Endothelial cell of umbilical vein (primary cell): Measurements from ENCODE around the gene DCTN4. TPM values are rescaled to one million over a fixed set of nuclear protein-coding genes. Genes with fewer than 3 reads are reported as not detected.

Experiments
- BruUV-seq: library from RNA; stranded (reverse); fragments of 400-500 nt; replicated peaks from 2 replicates; lab custom pipeline; 2021; lab: Mats Ljungman, UMichigan
- CTCF ChIA-PET: fragments of 300-600, 350-600 bp; sonication (Branson Sonifier 250); formaldehyde crosslinking; loops from one replicate; lab custom pipeline; 2021; ENCODE audit warnings: antibody characterized with exemption, inconsistent platforms; lab: Charles Lee
- POLR2A ChIA-PET: fragments of 300-600, 350-600 bp; sonication (Branson Sonifier 250); formaldehyde crosslinking; loops from one replicate; lab custom pipeline; 2021; ENCODE audit warnings: antibody characterized with exemption, inconsistent platforms; lab: Charles Lee
- DNase-seq: peaks from one replicate; pipeline ENCODE4 v3.0.0-alpha.2; 2011; ENCODE audit warnings: low read depth, low spot score
- FAIRE-seq: peaks from 2 replicates; lab custom pipeline; 2011; peaks lifted over from hg19 to GRCh38; lab: Jason Lieb, UNC
- H2AFZ ChIP-seq: 2 replicates; pipeline ENCODE4 v1.6.0; 2012; ENCODE audit warnings: low read depth, low read length, control low read depth, inconsistent platforms
- H3K27ac ChIP-seq: 2 replicates; pipeline ENCODE4 v1.5.1; 2011; ENCODE audit warnings: low read depth, mild to moderate bottlenecking, control low read depth, low read length, moderate library complexity; ENCODE audit not compliant: insufficient read depth
- H3K27me3 ChIP-seq, 2 experiments: 2 replicates each; pipeline versions ENCODE4 v1.6.0 to v1.6.1; 2011; ENCODE audit warnings: low read length in 2 of 2, mixed read lengths in 1 of 2; ENCODE audit not compliant: control insufficient read depth in 2 of 2, insufficient read depth in 2 of 2
- H3K36me3 ChIP-seq, 2 experiments: 2 replicates in 1 of 2; 3 replicates in 1 of 2; pipeline ENCODE4 v1.5.1; 2011; ENCODE audit warnings: low read length in 2 of 2, mild to moderate bottlenecking in 1 of 2, moderate library complexity in 1 of 2; ENCODE audit not compliant: control insufficient read depth in 2 of 2, insufficient read depth in 2 of 2; ENCODE audit errors: extremely low read depth in 1 of 2
- H3K4me1 ChIP-seq: 3 replicates; pipeline ENCODE4 v1.5.1; 2011; ENCODE audit warnings: mild to moderate bottlenecking, low read length; ENCODE audit not compliant: control insufficient read depth, insufficient read depth; ENCODE audit errors: extremely low read depth
- H3K4me2 ChIP-seq: 2 replicates; pipeline ENCODE4 v1.6.1; 2011; ENCODE audit warnings: low read length, control low read depth, mixed read lengths; ENCODE audit not compliant: insufficient read depth
- H3K4me3 ChIP-seq, 3 experiments: fragments of 200-600 bp in 1 of 3; sonication (generic), shearing (Covaris generic) in 1 of 3; replicated peaks in 1 of 3; 2 replicates each; pipeline ENCODE4 v1.5.1; 2011 to 2016; ENCODE audit warnings: control low read depth in 3 of 3, low read length in 3 of 3, mild to moderate bottlenecking in 2 of 3, inconsistent platforms in 1 of 3, low read depth in 1 of 3, moderate library complexity in 1 of 3; ENCODE audit not compliant: insufficient read depth in 1 of 3
- H3K79me2 ChIP-seq: 2 replicates; pipeline ENCODE4 v1.6.0; 2012; ENCODE audit warnings: low read length, inconsistent platforms; ENCODE audit not compliant: control insufficient read depth, insufficient read depth
- H3K9ac ChIP-seq: replicated peaks from 2 replicates; pipeline ENCODE3; 2011; ENCODE audit warnings: low read length, control low read depth; ENCODE audit not compliant: insufficient read depth; ENCODE audit errors: extremely low read depth
- H3K9me1 ChIP-seq: replicated peaks from 3 replicates; pipeline ENCODE4 v1.6.0; 2011; ENCODE audit warnings: mild to moderate bottlenecking, low read length; ENCODE audit not compliant: control insufficient read depth, insufficient read depth; ENCODE audit errors: extremely low read depth
- H3K9me3 ChIP-seq: replicated peaks from 2 replicates; pipeline ENCODE4 v1.5.1; 2012; ENCODE audit warnings: low read length, inconsistent platforms; ENCODE audit not compliant: control insufficient read depth, insufficient read depth
- H4K20me1 ChIP-seq: replicated peaks from 2 replicates; pipeline ENCODE3; 2011; ENCODE audit warnings: mild to moderate bottlenecking, low read length; ENCODE audit not compliant: control insufficient read depth, insufficient read depth; ENCODE audit errors: extremely low read depth
- CTCF ChIP-seq, 2 donors: IDR thresholded peaks; 1 replicate in 1 of 2; 2 replicates in 1 of 2; pipeline ENCODE4 v1.5.1; 2011; ENCODE audit warnings: low read length in 2 of 2, mild to moderate bottlenecking in 2 of 2, moderate library complexity in 2 of 2, control low read depth in 1 of 2, inconsistent platforms in 1 of 2, low read depth in 1 of 2; ENCODE audit not compliant: insufficient read depth in 1 of 2; ENCODE audit errors: extremely low read depth in 1 of 2
- EZH2 ChIP-seq: IDR thresholded peaks from 2 replicates; pipeline ENCODE4 v1.6.1; 2012; ENCODE audit warnings: borderline replicate concordance, low read depth, mild to moderate bottlenecking, moderate library complexity, low read length, inconsistent platforms; ENCODE audit not compliant: severe bottlenecking
- FOS ChIP-seq: IDR thresholded peaks from 2 replicates; pipeline ENCODE4 v1.6.1; 2011; ENCODE audit warnings: mild to moderate bottlenecking, low read length, moderate library complexity, borderline replicate concordance; ENCODE audit not compliant: insufficient read depth
- GATA2 ChIP-seq: IDR thresholded peaks from 2 replicates; pipeline ENCODE4 v1.7.0; 2011; ENCODE audit warnings: low read depth, mild to moderate bottlenecking, moderate library complexity, mixed read lengths, low read length; ENCODE audit not compliant: insufficient read length, insufficient read depth
- JUN ChIP-seq: IDR thresholded peaks from 2 replicates; pipeline ENCODE4 v1.6.1; 2011; ENCODE audit warnings: borderline replicate concordance, low read depth; ENCODE audit not compliant: insufficient read length, insufficient read depth
- MAX ChIP-seq: IDR thresholded peaks from 2 replicates; pipeline ENCODE4 v1.6.1; 2011; ENCODE audit not compliant: insufficient read depth, insufficient read length
- MYC ChIP-seq: IDR thresholded peaks from one replicate; pipeline ENCODE4 v1.6.1; 2011; ENCODE audit warnings: mild to moderate bottlenecking, low read depth, low read length
- POLR2A ChIP-seq: IDR thresholded peaks from 2 replicates; pipeline ENCODE4 v1.6.1; 2012; ENCODE audit warnings: low read depth, mild to moderate bottlenecking, control low read depth, low read length
- POLR2AphosphoS5 ChIP-seq: IDR thresholded peaks from 2 replicates; pipeline ENCODE4 v1.6.1; 2012; ENCODE audit warnings: low read depth, mild to moderate bottlenecking, control low read depth, low read length, moderate library complexity; ENCODE audit not compliant: insufficient read depth
- dilution Hi-C: fragments of 300-500 bp; cut with MboI; formaldehyde crosslinking; loops from one replicate; pipeline ENCODE4 v1.15.0; 2019; ENCODE audit warnings: low sequenced_read_pairs; ENCODE audit not compliant: extremely low pct_ligation_motif_present
- intact Hi-C: fragments of 100-400 bp; cut with micrococcal nuclease; formaldehyde crosslinking; loops from one replicate; pipeline ENCODE4 v1.10.0; 2022
- polyA plus RNA-seq, 4 experiments: library from polyadenylated mRNA; depleted of rRNA in 3 of 4; stranded (reverse) in 3 of 4; unstranded in 1 of 4; fragments of >200 nt; gene quantifications; 2 replicates each; pipeline versions ENCODE4 v1.2.1 to v1.2.3, GENCODE V29; 2011 to 2012; ENCODE audit warnings: missing spikeins in 1 of 4
- total RNA-seq: library from RNA; stranded (reverse); gene quantifications from 2 replicates; pipeline ENCODE4 v1.2.3, GENCODE V29; 2021

DCTN4 gene
- total and polyA plus RNA-seq, 2 donors (not counting 3 experiments of a cell fraction or from before 2014, with no cell fraction given): 22.4 to 47.3 TPM

GRCh38 chr5:150731669-150732242 is 27.1 kb downstream of the DCTN4 start:
- CTCF ChIA-PET: interaction anchor here (1.2 kb wide), 1 partner anchor 9 kb away, joined by 4 read pairs; no protein-coding TSS in a partner anchor
- Histone ChIP-seq H4K20me1 (no peaks in the 10 kb centered on the region), H3K4me1 (no peaks in the 10 kb centered on the region), H3K4me3 (no peak overlapping the region), H3K79me2 (peaks cover 15% of the 10 kb centered on the region), H2AFZ (no peak overlapping the region), H3K9ac (no peak overlapping the region), H3K36me3 (peaks cover 12 to 22% of the 10 kb centered on the region in 2 experiments), H3K27ac (no peak overlapping the region), H3K9me3 (no peaks in the 10 kb centered on the region), H3K27me3 (no peaks in the 10 kb centered on the region), H3K9me1 (no peaks in the 10 kb centered on the region), H3K4me2 (no peak overlapping the region)
- intact Hi-C loops (no loop called here), dilution Hi-C loops (no loop called here)
- no TSS peak for BruUV-seq
- TF ChIP-seq FOS (no peak), GATA2 (no peak), POLR2AphosphoS5 (no peak), POLR2A (no peak), MYC (no peak), JUN (no peak), CTCF (IDR thresholded peaks at IDR 0.05; ENCODE audit: extremely low read depth in 1 of 2, insufficient read depth in 1 of 2, low read depth in 1 of 2, low read length in 2 of 2) (no peak), EZH2 (no peak), MAX (no peak)
- POLR2A ChIA-PET: interaction anchor here (0.6 kb wide), 1 partner anchor 66 kb away, joined by 3 read pairs; no protein-coding TSS in a partner anchor
- DNase-seq: no peak
- FAIRE-seq: no peak
